Measurements from ENCODE around the gene CYP27B1.

Gene CYP27B1

GRCh38 chr12:57766464-57767304, at the start of gene CYP27B1:
CYP27B1 (minus strand) TSS chr12:57767078; CDS start chr12:57767041, 37 bp downstream.
- DNase-seq = peak; percentile 58

DNA sequence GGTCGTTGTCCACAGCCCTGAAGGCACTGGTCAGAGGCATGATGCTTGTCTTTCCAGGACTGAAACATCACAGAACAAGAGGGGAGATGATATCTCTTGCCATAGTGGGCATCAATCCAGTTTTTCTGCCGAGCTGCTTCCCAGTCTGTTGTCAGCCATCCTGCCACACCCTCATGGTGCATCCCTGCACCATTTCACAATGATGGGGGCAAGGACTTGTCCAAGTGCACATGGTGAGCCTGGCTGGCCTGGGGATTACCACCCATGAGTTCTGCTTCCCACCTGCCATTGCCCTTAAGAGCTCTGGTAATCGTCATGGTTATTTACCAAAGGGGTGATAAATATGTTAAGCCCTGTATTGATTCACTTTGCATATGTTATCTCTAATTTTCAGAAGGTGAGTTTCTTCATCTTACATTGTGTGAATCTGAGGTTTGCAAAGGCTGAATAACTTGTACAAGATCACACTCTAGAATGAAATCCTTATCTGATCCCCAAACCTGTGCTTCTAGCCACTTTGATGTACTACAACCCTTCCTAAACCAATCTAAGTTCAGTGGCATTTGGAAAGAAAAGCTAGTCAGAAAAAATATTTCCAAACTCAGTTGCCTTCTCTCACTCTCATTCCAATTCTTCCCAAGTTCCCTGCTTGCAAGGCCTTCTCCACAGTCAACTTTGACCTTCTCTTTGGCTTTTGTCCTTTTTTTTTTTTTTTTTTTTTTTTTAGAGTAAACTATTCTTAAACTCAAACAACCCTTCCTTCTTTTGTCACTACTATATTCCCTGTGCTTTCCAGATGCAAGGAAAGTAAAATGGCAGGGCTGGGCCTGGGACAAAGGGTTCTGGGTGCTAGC, 49.4 kb upstream of the CYP27B1 start:
- peak; percentile 48 for DNase-seq

DNA sequence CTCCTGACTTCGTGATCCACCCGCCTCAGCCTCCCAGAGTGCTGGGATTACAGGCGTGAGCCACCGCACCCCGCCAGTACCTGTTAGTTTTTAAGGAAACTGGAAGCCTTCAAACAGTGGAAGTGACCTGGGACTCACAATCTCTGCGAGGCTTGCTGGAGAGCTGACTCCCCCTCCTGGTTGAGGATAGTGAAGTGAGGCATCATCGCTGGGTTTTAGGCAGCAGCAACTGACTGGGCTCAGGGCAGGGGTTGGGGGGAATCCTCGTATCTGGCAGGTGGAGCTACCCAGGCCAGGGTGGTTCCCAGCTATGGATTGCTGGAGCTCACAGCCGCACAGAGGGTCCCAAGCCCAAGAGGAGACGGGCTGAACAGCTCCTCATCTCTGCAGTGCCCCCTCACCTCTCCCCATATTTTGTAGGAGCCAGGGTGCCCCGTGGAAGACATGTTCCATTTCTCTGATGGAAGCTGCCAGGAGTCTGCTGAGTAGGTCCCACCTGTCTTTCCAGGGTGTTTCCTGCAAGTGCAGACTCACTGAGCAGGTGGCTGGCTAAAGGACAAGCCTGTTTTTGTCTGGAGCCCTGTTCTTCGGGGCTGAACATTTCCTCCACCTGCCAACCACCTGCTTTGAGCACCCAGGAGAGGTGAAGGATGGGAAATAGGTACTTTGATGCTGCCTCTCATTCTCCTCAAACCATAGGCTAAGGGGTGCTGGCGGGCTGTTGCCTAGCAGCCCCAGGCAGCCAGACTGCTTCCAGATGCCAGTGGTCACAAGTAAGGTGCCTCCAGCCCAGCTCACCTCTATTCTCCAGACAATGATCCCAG, 48.5 kb upstream of the CYP27B1 start:
- DNase-seq = peak; percentile 74

DNA sequence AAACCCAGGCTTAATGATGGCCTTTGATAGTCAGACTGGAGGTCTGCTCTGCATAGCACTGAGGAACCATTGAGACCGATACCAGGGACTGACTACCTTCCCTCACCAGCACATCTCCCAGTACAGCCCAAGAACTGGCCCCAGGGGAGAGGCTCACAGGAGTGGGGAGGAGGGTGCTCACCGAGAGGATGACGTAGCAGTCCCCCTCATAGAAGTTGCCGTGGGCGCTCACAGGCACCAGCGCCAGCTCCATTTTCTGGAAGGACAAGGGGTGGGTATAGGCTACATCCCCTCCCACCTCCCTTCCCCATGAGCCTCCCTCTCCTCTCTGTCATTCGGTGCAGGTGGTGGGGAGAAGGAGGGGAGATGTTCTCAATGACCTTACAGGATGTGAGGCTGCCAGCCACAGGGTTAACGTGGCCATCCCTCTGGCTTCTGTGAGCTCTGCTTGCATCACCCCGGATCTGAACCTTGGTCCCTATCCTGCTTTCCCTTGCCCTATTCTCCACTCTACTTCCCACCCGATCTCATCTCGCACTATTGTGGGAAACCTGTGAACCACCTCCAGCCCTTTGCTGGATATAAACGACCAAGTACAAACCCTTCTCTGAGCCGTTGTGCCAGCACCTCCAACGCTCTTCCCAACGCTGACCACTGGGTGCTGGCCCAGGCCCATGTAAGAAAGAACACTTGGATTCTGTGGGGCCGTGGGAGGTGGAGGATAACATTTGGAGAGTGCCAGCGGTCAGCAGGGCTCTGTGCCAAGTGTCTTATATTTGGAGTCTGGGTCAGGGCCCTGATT, 47.3 kb upstream of the CYP27B1 start:
- no peak for DNase-seq

GRCh38 chr12:57813111-57813970, 46.5 kb upstream of the CYP27B1 start:
- no peak for DNase-seq

GRCh38 chr12:57811028-57811755, 44.3 kb upstream of the CYP27B1 start:
- DNase-seq = no peak

- DNase-seq = no peak
Observed at GRCh38 chr12:57810450-57810849, 43.6 kb upstream of the CYP27B1 start.

- no peak for DNase-seq
Observed at GRCh38 chr12:57809425-57809824, 42.5 kb upstream of the CYP27B1 start.

- DNase-seq = no peak
Observed at GRCh38 chr12:57808351-57808750, 41.5 kb upstream of the CYP27B1 start.

DNA sequence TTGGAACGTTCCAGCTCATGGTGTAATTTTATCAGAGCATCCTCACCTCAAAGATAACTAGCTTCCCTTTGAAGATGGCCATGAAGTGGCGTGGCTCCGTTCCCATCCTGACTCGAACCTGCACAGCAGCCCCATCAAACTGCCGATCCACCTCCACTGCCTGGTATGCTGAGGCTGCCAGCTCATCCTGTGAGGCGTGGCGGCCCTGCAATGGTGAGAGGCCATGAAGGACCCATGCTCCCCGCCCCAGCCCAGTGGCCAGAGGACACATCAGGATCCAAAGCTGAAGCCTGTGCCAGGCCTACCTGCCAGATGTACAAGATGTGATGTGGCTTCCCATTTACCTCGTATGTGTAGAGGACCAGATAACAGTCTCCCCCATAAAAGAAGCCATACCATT, 40.4 kb upstream of the CYP27B1 start:
- DNase-seq = no peak

DNA sequence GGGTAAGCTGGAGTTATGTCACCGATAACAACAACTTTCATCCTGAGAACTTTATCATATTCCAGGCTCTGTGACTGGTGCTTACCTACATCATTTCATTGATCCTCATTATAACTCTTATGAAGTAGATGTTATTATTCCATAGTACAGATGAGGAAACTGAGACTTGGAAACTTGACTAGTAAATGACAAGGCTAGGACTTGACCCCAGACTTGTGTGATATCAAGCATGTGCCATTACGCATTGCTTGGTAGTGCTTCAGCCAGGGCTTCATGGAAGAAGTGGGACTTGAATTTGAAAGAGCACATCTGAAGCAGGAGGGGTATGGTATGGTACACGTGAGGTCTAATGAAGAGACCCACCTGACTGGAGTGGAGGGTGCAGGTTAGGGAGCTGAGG, 39.8 kb upstream of the CYP27B1 start:
- no peak for DNase-seq

DNA sequence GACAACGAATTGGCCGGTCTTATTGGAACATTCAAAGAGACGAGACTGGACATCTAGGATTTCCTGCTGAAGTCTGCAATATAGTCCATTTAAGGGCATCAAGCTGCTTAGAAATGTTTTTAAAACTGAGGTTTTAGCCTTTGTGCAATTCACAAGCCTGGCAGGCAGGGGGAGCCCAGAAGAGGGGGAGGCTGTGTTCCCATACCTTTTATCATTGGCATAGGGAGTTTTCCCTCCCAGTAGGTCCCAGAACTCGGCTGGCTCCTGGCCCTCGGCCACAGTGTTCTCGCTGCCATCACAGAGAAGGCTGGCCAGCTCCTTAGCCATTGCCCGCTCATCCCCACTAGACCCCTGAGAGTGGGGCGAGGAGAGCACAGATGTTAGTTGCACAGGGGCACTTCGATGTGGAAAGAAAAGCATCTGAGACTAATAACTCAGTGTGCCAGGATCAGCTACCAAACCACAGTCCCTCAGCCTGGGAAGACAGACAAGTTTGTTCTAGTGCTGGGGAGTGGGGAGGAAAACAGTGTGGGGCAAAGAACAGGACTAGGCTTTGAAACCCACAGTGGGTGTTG, 36.5 kb upstream of the CYP27B1 start:
- DNase-seq = peak; percentile 13

GRCh38 chr12:57802607-57803006, 35.7 kb upstream of the CYP27B1 start:
- no peak for DNase-seq

GRCh38 chr12:57800965-57801364, 34.1 kb upstream of the CYP27B1 start:
- DNase-seq = no peak

GRCh38 chr12:57797933-57798332, 31.1 kb upstream of the CYP27B1 start:
- no peak for DNase-seq

DNA sequence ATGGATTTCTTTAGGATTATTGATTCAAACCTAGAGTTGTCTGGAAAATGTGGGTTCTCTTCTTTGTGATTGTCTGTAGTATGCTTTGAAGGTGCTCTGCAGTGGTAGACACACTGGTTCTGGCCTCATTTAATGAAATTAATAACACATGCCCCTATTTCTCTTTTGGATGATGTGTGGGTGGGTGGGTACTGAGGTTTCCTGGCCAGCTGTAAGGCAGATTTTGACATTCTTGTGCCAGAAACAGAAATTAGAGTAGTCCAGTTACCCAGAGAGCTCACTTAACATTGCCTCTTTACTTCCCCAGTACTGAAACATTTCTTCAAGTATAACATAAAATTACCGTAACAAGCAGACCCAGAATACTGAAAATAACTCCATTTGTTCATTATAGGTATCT, 30.1 kb upstream of the CYP27B1 start:
- no peak for DNase-seq

GRCh38 chr12:57795354-57795753, 28.5 kb upstream of the CYP27B1 start:
- DNase-seq = no peak

GRCh38 chr12:57793920-57794319, 27.0 kb upstream of the CYP27B1 start:
- DNase-seq = no peak

- no peak for DNase-seq
Observed at GRCh38 chr12:57783861-57784260, 17.0 kb upstream of the CYP27B1 start.

GRCh38 chr12:57783466-57783801, 16.6 kb upstream of the CYP27B1 start:
- DNase-seq = no peak
